ENCODE measurements around the gene MED13L. TPM values are rescaled to one million over a fixed set of nuclear protein-coding genes. Genes with fewer than 3 reads are reported as not detected.

The MED13L gene
- total RNA-seq, 1 donor from 2014 or later, result 36.0 TPM

DNA sequence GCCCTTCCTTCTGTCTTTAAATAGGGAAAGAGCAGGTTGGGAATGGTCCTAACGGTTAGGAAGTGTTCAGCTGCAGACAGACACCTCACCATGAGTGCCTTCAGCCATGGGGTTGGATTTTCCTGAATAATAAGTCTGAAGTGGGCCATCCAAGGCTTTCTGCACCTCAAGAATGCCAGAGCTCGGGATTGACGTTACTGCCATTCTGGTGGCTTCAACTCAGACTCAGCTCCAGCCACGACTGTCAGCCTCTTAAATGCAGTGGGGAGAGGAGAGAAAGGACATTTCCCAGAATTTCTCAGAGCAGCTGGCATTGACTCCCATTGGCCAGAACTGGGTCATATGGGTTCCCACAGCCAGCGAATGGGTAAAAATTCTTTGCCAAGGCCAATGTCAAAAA lies 363.4 kb downstream of the MED13L start:
- no peak for DNase-seq (ENCODE audit: low read depth, low spot score)

DNA sequence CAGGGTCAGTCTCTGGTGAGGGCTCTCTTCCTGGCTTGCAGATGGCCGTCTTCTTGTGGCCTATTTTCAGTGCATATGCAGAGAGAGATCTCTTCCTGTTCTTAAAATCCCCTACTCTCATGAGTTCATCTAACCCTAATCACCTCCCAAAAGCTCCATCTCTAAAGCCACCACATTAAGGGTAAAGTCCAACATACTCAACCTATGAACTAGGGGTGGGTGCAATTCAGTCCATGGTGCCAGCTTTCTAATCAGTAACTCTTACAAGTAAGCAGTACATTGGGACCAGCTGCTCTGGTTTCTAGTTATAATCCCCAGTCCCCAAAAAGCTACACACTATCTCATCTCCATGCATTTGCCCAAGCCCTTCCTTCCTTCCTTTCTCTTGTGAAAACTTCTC lies 365.1 kb downstream of the MED13L start:
- no peak for DNase-seq (ENCODE audit: low read depth, low spot score)

DNA sequence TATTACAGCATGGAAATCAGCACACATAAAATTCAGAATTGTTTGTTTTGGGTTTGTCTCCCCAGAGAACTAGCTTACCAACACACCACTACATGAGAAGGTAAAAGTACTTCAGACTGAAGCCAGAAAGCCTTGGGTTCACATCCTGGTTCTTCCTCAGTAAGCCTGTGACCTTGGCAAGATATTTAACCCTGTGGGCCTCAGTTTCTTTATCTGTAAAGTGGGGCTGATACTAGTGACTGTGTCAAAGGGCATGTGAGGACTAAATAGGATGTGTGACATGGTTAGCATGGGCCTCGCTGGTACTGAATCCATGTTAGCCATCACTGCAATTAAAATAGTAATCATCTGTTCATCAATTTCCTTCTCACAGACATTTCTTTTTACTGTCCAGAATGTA lies 366.1 kb downstream of the MED13L start:
- DNase-seq (ENCODE audit: low read depth, low spot score), result no peak

DNA sequence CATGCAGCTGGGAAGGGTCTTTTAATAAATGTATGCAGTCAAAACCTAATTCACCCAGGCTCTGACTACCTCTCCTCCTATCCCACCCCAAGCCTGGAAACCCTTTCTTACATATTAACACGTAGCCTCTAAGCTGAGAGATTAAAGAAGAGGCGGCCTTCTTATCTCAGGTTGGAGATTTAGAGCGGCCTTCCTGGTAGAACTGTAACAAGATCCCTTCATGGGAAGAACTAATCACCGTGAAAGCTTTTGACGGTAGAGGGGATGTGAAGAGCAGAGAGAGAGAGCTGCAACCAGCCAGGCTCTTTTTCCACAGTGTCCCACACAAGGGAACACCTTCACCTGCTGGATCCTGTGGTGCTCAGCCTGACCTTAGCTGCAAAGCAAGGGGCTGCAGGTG lies 367.4 kb downstream of the MED13L start:
- DNase-seq (ENCODE audit: low read depth, low spot score), result no peak
